GM23248 (cell line): ENCODE data around the gene IL1RAPL1. TPM values are rescaled to one million over a fixed set of nuclear protein-coding genes. Genes with fewer than 3 reads are reported as not detected.

Source experiments
- DNase-seq: peaks from one replicate; pipeline ENCODE4 v3.0.0-alpha.2; 2015
- H2AFZ ChIP-seq: fragments of 200-600 bp; sonication (generic); 2 replicates; pipeline ENCODE4 v1.6.1; 2016; ENCODE audit warnings: antibody characterized with exemption
- H3F3A ChIP-seq: fragments of 200-600 bp; sonication (generic); 2 replicates; pipeline ENCODE4 v1.6.1; 2016; ENCODE audit warnings: mild to moderate bottlenecking, antibody characterized with exemption, mixed run types; ENCODE audit not compliant: insufficient read depth
- H3K27ac ChIP-seq: fragments of 200-600 bp; sonication (generic); 2 replicates; pipeline ENCODE4 v1.5.1; 2016; ENCODE audit warnings: mild to moderate bottlenecking
- H3K27me3 ChIP-seq: fragments of 200-600 bp; sonication (generic); replicated peaks from 2 replicates; pipeline ENCODE4 v1.6.1; 2016; ENCODE audit warnings: mild to moderate bottlenecking; ENCODE audit not compliant: insufficient read depth
- H3K36me3 ChIP-seq: fragments of 200-600 bp; sonication (generic); 2 replicates; pipeline ENCODE4 v1.6.1; 2016; ENCODE audit warnings: low read depth, mild to moderate bottlenecking
- H3K4me1 ChIP-seq: fragments of 200-600 bp; sonication (generic); 2 replicates; pipeline ENCODE4 v1.6.1; 2016; ENCODE audit warnings: mild to moderate bottlenecking; ENCODE audit not compliant: insufficient read depth
- H3K4me2 ChIP-seq: fragments of 200-600 bp; sonication (generic); one replicate; pipeline ENCODE4 v1.6.1; 2016; ENCODE audit warnings: mild to moderate bottlenecking; ENCODE audit not compliant: unreplicated experiment
- H3K4me3 ChIP-seq: fragments of 200-600 bp; sonication (generic); 2 replicates; pipeline ENCODE4 v1.5.1; 2016; ENCODE audit warnings: mild to moderate bottlenecking
- H3K79me2 ChIP-seq: fragments of 200-600 bp; sonication (generic); 2 replicates; pipeline ENCODE4 v1.6.1; 2016; ENCODE audit warnings: mild to moderate bottlenecking; ENCODE audit not compliant: insufficient read depth
- H3K9ac ChIP-seq: fragments of 200-600 bp; sonication (generic); 2 replicates; pipeline ENCODE4 v1.6.1; 2016; ENCODE audit warnings: mild to moderate bottlenecking
- H3K9me2 ChIP-seq: fragments of 200-600 bp; sonication (generic); 2 replicates; pipeline ENCODE4 v1.6.1; 2016; ENCODE audit warnings: mixed run types, mild to moderate bottlenecking, moderate library complexity; ENCODE audit not compliant: insufficient read depth
- H3K9me3 ChIP-seq: fragments of 200-600 bp; sonication (generic); one replicate; pipeline ENCODE4 v1.6.1; 2017; ENCODE audit warnings: low read depth
- H4K20me1 ChIP-seq: fragments of 200-600 bp; sonication (generic); 2 replicates; pipeline ENCODE4 v1.6.0; 2016; ENCODE audit not compliant: insufficient read depth
- EZH2 ChIP-seq: fragments of 200-600 bp; sonication (generic); IDR thresholded peaks from 2 replicates; pipeline ENCODE4 v1.6.1; 2018; ENCODE audit warnings: antibody characterized with exemption, mild to moderate bottlenecking; ENCODE audit not compliant: insufficient read depth, poor library complexity, severe bottlenecking
- EZH2phosphoT487 ChIP-seq: fragments of 200-600 bp; sonication (generic); IDR thresholded peaks from 2 replicates; pipeline ENCODE4 v1.6.1; 2018; ENCODE audit warnings: antibody characterized with exemption, moderate library complexity, mild to moderate bottlenecking, low read depth; ENCODE audit not compliant: insufficient read depth
- WGBS, 2 experiments: methylation state at CpG; one replicate each; pipeline ENCODE4 v1.1.6; 2015 to 2017; ENCODE audit warnings: low lambda C conversion rate in 2 of 2, low coverage in 1 of 2; ENCODE audit errors: missing lambda C conversion rate in 2 of 2; 5-methylcytosine and 5-hydroxymethylcytosine counted together
- in situ Hi-C: fragments of 300-500 bp; cut with MboI; formaldehyde crosslinking; loops from 2 replicates; pipeline ENCODE4 v1.15.0; 2020
- polyA plus RNA-seq: library from polyadenylated mRNA; unstranded; fragments of >200 nt; fragmentation: Nextera tagmentation; extraction: Ambion mirVana; gene quantifications from 2 replicates; pipeline ENCODE4 v1.2.1, GENCODE V29; 2016
- total RNA-seq: library from RNA; depleted of rRNA; stranded (reverse); fragments of >200 nt; shearing (Covaris generic); gene quantifications from 2 replicates; pipeline ENCODE4 v1.2.3, GENCODE V29; 2014

Gene IL1RAPL1
- total and polyA plus RNA-seq, 2 experiments from 2014 or later, result not detected

- TF ChIP-seq EZH2phosphoT487 (no peak), EZH2 (no peak)
- 27 to 28% methylated on average over 10 of the region's 10 CpGs for WGBS, 2 experiments
- Histone ChIP-seq H3K79me2 (no peaks in the 10 kb centered on the region), H3K27me3 (no peaks in the 10 kb centered on the region), H3K9ac (no peak overlapping the region), H3K9me2 (no peaks in the 10 kb centered on the region), H4K20me1 (no peaks in the 10 kb centered on the region), H3K27ac (no peak overlapping the region), H3K4me3 (no peak overlapping the region), H3K36me3 (no peaks in the 10 kb centered on the region), H3K9me3 (no peaks in the 10 kb centered on the region), H3F3A (no peaks in the 10 kb centered on the region), H2AFZ (no peak overlapping the region), H3K4me1 (no peaks in the 10 kb centered on the region), H3K4me2 (no peak overlapping the region)
- in situ Hi-C loops, result no loop called here
- DNase-seq, result no peak
Measured at GRCh38 chrX:28665778-28666177, 78.5 kb downstream of the IL1RAPL1 start.

- 40 to 49% methylated on average over 10 to 13 of the region's 13 CpGs for WGBS, 2 experiments
- in situ Hi-C loops, result no loop called here
- no peak overlapping the region for H3K27ac ChIP-seq
- H4K20me1 ChIP-seq, result no peaks in the 10 kb centered on the region
- H3K9me2 ChIP-seq, result no peaks in the 10 kb centered on the region
- no peak overlapping the region for H2AFZ ChIP-seq
- no peak overlapping the region for H3K4me2 ChIP-seq
- no peaks in the 10 kb centered on the region for H3K4me1 ChIP-seq
- no peaks in the 10 kb centered on the region for H3F3A ChIP-seq
- H3K79me2 ChIP-seq, result no peaks in the 10 kb centered on the region
- H3K9ac ChIP-seq, result no peak overlapping the region
- no peaks in the 10 kb centered on the region for H3K9me3 ChIP-seq
- no peak for DNase-seq
- no peaks in the 10 kb centered on the region for H3K27me3 ChIP-seq
- H3K4me3 ChIP-seq, result no peak overlapping the region
- H3K36me3 ChIP-seq, result no peaks in the 10 kb centered on the region
- TF ChIP-seq EZH2phosphoT487 (no peak), EZH2 (no peak)
Measured at GRCh38 chrX:28668303-28668702, 81.1 kb downstream of the IL1RAPL1 start.

- H3K9ac ChIP-seq, result no peak overlapping the region
- 53 to 64% methylated on average over 4 of the region's 4 CpGs for WGBS, 2 experiments
- in situ Hi-C loops, result no loop called here
Measured at GRCh38 chrX:28668957-28669356, 81.7 kb downstream of the IL1RAPL1 start.

GRCh38 chrX:28670074-28670473 lies 82.8 kb downstream of the IL1RAPL1 start:
- Histone ChIP-seq H3K4me2 (no peak overlapping the region), H3K9ac (no peak overlapping the region), H3K79me2 (no peaks in the 10 kb centered on the region), H3K4me1 (no peaks in the 10 kb centered on the region), H4K20me1 (no peaks in the 10 kb centered on the region), H3K36me3 (no peaks in the 10 kb centered on the region), H3F3A (no peaks in the 10 kb centered on the region), H2AFZ (no peak overlapping the region), H3K27me3 (no peaks in the 10 kb centered on the region), H3K9me2 (no peaks in the 10 kb centered on the region), H3K4me3 (no peak overlapping the region), H3K9me3 (no peaks in the 10 kb centered on the region), H3K27ac (no peak overlapping the region)
- TF ChIP-seq EZH2, result no peak
- no peak for TF ChIP-seq EZH2phosphoT487
- WGBS, 2 experiments, result 0 to 5% methylated on average over 2 of the region's 2 CpGs
- DNase-seq, result no peak
- in situ Hi-C loops, result no loop called here

More at GRCh38 chrX:28668957-28669356, 81.7 kb downstream of the IL1RAPL1 start:
- no peak for TF ChIP-seq EZH2
- TF ChIP-seq EZH2phosphoT487, result no peak
- Histone ChIP-seq H2AFZ (no peak overlapping the region), H3K4me3 (no peak overlapping the region), H3K4me1 (no peaks in the 10 kb centered on the region), H3K79me2 (no peaks in the 10 kb centered on the region), H4K20me1 (no peaks in the 10 kb centered on the region), H3K27me3 (no peaks in the 10 kb centered on the region), H3K9me2 (no peaks in the 10 kb centered on the region), H3K9me3 (no peaks in the 10 kb centered on the region), H3K27ac (no peak overlapping the region), H3F3A (no peaks in the 10 kb centered on the region), H3K4me2 (no peak overlapping the region), H3K36me3 (no peaks in the 10 kb centered on the region)
- no peak for DNase-seq

GRCh38 chrX:28675173-28675572 lies 87.9 kb downstream of the IL1RAPL1 start:
- 0% methylated on average over 1 of the region's 1 CpG for WGBS, 2 experiments
- Histone ChIP-seq H3K9me2 (no peaks in the 10 kb centered on the region), H3K9me3 (no peaks in the 10 kb centered on the region), H3K27ac (no peak overlapping the region), H4K20me1 (no peaks in the 10 kb centered on the region), H3K36me3 (no peaks in the 10 kb centered on the region), H2AFZ (no peak overlapping the region), H3K9ac (no peak overlapping the region), H3K4me2 (no peak overlapping the region), H3K4me3 (no peak overlapping the region), H3K27me3 (no peaks in the 10 kb centered on the region), H3K4me1 (no peaks in the 10 kb centered on the region), H3F3A (no peaks in the 10 kb centered on the region), H3K79me2 (no peaks in the 10 kb centered on the region)
- in situ Hi-C loops, result no loop called here
- TF ChIP-seq EZH2phosphoT487 (no peak), EZH2 (no peak)
- DNase-seq, result no peak
